Embryonic facial prominence (tissue), 1 donor: ENCODE data around the gene KCNMB4.
"Not testable (repeated sequence)": the region's sequence is repeated elsewhere in the genome, so short reads cannot be mapped to it uniquely, and the experiment has no call there.

Source experiments
- DNase-seq: peaks from one replicate; pipeline ENCODE4 v3.0.0-alpha.2; 2016; ENCODE audit errors: extremely low spot score

The KCNMB4 gene

DNA sequence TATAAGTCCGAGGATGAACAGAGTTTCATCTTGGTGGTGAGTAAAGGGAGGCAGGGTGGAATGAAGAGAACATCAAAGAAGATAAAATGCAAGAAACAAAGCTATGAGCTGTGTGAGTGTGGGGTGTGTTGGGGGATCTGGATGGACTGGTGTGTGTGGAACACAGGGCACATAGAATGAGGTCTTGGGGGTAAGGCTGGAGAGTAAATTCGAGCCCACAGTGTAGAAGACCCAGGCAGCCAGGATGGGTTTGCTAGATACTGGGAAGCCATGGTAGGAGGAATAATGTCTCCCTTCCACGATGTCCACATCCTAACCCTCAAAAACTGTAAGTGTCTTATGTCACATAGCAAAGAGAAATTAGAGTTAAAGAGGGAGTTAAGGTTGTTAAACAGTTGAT, 6.8 kb downstream of the KCNMB4 start:
- DNase-seq = no peak

DNA sequence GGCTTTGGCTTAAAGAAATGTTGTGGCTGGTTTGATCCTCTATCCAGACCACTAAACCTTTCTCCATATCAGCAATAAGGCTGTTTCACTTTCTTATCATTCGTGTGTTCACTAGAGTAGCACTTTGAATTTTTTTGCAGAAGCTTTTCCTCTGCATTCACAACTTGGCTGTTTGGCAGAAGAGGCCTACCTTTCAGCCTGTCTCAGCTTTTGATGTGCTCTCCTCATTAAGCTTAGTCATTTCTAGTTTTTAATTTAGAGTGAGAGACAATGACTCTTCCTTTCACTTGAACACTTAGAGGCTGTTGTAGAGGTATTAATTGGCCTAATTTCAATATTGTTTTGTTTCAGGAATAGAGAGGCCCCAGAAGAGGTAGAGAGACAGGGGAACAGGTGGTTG, 13.8 kb downstream of the KCNMB4 start:
- no peak for DNase-seq

DNA sequence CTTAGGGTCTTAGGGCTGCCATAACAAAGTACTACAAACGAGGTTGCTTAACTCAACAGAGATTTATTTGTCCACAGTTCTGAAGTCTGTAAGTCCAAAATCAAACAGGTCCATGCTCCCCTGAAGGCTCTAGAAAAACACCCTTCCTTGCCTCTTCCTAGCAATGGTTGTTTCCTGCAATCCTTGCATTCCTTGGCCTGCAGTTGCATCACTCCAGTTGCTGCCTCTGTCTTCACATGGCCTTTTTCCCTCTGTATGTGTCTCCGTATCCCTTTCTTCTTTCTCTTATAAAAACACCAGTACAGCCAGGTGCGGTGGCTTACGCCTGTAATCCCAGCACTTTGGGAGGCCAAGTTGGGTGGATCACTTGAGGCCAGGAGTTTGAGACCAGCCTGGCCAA, 17.4 kb downstream of the KCNMB4 start:
- no peak for DNase-seq

DNA sequence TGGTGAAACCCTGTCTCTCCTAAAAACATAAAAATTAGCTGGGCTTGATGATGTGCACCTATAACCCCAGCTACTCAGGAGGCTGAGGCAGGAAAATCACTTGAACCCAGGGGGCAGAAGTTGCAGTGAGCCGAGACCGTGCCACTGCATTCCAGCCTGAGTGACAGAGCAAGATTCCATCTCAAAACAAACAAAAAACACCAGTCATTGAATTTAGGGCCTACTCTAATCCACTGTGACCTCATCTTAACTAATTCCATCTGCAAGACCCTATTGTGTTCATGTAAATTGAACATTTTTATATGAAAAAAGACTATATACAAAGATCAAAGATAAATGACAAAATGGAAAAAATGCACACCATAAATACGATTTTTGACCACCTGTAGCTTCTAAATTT, 17.8 kb downstream of the KCNMB4 start:
- no peak for DNase-seq

DNA sequence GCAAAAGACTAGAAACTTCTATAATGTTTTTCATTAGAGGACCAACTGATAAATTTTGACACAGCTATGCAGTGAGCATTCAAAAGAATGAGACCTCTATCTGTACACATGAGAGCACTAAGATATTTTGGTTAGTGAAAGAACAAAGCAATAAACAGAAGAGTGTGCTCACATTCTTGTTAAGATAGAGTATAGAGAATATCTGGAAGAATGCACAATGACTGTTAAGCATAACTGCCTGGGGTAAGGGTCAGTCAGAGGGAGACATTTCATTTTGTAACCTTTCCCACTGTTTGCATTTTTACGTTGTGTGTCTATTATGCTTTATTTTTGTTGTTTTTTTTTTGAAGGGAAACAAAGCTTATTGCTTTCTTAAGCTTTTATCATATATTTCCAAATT, 20.7 kb downstream of the KCNMB4 start:
- DNase-seq = no peak

DNA sequence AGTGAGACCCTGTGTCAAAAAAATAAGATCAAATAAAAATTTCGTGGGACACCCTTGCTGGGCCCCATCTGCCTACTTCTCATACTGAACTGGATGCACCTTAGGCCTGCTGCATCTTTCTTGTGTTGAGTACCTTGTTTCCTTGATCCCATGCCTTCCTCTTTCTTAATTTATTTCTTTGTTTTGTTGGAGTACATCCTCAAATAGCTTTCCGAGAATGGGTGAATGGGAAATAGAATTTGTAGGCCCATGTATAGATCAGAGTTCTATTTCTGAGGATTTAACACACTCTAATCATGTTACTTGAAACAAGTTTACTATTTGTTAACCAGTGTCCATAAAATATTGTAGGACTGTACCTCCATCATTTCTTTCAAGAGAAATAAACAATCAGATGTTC, 23.6 kb downstream of the KCNMB4 start:
- DNase-seq = no peak

DNA sequence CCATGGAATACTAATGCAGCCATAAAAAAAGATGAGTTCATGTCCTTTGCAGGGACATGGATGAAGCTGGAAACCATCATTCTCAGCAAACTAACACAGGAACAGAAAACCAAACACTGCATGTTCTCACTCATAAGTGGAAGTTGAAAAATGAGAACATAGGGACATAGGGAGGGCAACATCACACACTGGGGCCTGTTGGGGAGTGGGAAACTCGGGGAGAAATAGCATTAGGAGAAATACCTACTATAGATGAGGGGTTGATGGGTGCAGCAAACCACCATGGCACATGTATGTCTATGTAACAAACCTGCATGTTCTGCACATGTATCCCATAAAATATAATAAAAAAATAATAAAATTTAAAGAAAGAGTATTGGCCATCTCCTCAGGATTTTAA, 26.5 kb downstream of the KCNMB4 start:
- not testable (repeated sequence) for DNase-seq

DNA sequence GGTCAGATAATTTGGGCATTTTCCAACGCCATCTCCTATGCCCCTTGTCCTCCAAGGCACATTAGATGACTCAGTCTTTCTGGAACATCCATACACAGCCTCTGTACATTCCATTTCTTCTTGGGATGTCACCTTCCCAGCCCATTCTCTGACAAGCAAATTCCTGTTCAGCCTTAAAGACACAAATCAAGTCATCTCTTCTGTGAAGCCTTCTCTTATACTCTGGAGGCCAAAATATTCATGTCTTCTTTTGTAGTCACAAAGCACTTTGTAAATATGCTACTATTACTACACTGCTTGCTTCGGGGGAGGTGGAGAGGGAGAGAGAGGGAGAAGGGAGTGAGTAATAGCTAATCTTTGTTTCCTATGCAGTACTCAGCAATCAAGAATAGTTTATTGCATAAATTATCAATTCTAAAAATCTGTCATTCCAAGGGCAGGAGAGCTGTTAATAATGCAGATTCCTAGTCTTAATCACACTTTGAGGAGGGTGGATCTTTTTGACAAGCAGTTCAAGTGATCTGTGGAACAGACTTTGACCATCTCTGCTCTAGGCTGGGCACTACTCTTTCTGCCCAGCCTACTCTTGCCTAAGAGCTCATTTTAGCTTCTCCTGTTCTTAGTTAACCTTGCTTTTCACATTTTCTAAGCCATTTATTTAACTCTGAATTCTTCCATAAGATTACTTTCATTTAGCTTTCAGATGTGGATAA, 27.9 kb downstream of the KCNMB4 start:
- no peak for DNase-seq

DNA sequence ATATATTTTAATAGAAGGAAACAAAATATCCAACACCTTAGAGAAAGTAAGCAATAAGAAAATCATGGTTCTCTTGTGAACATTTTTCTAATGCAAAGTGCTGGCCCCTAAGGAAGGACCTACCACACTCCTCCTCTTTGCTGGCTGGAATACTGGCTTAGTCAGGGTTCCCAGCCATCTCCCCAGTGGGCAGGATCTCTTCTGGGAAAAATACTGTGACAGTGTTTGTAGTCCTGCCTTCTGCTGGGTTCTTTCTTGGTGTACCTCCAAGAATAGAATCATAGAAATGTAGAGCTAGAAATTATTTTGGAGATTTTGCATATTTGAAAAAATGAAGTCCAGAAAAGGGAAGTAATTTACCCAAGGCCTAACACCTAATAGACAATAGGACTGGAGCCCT, 31.9 kb downstream of the KCNMB4 start:
- DNase-seq = no peak

DNA sequence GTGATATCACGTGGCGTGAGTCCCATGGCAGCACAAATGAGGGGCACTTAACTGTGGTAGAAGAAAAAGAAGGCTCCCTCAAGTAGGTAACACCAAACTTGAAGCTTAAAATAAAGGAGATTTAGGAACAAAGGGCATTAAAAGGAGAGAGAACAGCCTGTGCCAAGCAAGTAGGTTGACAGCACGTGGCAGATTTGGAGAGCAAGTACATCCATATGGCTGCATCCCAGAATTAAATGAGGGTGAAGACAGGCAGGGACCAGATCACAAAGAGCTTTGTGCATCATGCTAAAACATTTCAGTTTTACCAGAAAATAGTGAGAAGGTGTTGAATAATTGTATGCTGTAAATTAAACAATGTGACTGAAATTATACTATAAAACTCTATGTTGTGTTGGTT, 32.8 kb downstream of the KCNMB4 start:
- no peak for DNase-seq

DNA sequence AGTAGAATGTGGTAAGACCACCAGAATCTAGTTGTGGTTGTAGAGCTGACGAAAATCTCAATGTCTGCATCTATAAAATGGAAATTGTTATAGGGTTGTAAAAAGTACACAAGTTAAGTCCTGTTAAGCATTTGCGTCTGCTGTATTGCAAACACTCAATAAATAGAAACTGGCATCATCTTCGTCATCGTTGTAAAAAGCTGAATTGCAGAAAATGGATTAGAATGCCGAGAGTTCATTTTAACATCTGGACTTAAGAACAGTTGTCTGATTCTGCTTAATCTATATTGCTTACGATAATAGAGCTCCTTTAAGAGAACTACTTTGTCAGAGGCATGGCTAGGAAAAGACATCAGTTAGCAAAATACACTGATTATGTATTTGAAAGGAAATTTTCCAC, 33.2 kb downstream of the KCNMB4 start:
- DNase-seq = no peak

DNA sequence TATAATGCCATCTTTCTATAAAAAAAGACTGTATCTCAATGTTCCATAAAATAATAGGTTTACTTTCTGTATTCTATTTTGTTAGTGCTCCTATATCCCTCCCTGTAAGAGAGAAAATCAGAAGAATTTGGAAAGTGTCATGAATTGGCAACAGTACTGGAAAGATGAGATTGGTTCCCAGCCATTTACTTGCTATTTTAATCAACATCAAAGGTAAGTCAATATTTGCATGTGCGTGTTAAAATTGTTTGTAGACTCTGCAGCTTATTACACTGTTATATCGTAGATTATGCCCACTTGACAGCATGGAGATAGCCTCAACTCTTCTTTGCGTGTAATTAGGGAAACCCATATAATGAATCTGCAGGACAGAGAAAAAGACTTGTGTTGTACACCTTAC, 34.0 kb downstream of the KCNMB4 start:
- DNase-seq = no peak

DNA sequence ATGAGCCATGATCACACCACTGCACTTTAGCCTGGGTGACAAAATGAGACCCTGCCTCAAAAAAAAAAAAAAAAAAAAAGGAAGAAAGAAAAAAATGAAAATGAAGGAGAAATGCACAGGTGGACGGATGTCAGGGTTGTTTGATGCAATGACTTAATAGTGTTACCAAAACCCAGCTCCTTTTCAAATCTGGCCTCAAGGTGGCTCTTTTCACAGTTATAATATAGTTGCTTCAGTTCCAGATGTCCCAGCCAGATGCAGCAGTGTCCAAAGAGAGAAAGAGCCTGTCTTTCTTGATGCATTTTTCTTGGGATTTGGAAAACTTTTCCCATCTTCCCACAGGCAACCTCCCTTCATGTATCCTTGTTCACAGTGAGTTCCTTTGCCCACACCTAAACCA, 36.5 kb downstream of the KCNMB4 start:
- no peak for DNase-seq

DNA sequence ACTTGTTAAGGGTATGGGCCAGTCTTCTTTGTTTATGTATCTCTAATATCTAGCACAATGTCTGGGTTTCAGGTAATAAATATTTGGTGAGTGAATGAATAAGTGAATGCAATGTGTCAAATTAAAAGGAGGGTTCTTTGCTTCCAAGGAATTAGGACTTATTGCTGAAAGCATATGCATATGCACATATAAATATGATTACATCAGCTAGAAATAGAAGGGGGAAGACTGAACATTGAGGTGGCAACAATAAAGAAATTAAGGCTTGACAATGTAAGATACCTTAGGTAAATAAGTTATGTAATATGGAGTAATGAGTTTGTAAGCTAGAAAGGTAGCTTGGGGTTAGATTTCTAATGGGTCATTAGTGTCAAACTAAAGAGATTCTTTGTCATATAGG, 37.7 kb downstream of the KCNMB4 start:
- DNase-seq = no peak

DNA sequence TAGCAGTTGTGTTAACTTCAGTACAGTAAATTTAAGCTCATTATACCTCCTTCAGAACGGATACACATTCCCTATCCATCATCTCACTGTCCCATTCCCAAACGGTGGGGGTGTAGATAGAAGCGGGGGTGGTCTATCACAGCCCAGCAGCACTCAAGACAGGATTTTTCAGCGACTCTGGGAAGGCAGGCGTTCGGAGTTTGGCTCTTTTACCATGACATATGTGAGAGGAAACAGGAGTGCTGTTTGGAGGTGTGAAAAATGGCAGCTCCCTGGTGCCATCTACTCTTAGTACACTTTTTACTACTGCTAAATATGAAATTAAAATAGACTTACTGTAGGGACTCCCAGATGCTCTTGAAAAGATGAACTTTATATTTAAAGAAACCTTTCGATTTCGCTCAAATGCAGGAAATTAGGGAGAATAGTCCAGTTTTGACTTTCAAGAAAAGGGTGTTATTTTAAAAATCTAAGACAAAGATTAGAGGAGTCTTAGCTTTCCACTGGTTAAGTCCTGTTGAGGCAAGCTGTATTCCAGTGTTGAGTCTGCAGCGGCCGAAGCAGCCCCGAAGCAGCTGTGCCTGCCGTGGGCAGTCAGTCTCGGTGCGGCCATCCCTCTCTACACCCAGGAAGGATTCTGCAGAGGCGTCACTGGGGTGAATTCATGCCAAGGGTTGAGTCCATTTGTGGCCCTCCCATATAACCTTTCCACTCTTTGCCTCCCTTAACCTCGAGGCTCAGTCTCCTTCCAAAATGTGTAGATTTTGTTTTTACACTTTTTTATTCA, 42.1 kb downstream of the KCNMB4 start:
- DNase-seq = no peak

DNA sequence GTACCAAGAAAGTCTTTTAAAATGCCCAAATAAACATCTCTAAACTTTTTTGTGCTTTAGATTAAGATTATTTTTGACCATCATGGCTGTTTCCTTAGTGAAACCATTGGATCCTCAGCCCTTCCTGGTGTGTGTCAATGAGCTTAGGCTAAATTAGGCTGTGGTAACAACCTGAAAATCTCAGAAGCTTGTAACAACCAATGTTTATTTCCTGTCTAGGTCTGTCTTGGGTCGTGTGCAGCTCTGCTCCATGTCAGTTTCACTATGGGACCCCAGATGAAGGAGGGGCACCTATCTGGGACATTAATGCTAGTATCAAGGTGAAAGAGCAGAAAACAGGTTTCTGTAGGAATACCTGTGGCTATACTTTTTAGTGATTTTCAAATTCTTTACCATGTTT, 49.9 kb downstream of the KCNMB4 start:
- DNase-seq = no peak

DNA sequence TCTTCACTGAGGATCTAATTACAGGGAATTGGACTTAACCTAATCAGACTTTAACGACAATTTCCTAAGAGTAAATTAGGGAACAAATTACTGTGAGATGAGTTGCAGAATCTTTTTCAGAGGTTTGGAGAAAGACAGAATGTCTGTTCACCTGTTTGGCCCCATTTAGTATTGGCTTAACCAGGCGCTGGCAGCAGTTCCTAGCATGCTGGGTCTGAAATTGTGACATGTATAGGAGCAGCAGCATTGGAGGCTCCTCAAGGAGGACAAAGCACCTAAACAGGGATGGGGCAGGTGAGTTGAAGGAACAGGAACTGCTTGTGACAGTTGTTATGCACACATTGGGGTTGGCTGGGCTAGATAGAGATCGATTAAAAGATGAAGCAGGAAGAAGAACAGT, 51.0 kb downstream of the KCNMB4 start:
- no peak for DNase-seq

DNA sequence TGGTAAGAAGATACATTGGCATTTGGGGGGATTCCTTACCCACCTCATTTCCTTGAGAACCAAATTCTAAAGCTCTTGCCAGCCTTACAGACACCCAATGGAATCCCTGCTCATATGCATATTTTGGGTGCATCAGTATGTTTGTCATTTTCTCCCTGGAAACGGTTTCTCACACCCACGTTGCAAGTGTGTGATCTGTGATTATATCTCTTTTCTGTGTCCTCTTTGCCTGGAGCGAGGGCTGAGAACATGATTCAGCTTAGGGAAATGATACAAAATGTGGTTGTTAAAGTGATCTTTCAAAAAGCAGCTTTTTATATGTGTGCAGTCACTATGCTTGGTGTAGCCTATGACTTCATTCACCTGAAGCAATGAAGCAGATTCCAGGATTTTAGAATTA, 52.0 kb downstream of the KCNMB4 start:
- DNase-seq = no peak

DNA sequence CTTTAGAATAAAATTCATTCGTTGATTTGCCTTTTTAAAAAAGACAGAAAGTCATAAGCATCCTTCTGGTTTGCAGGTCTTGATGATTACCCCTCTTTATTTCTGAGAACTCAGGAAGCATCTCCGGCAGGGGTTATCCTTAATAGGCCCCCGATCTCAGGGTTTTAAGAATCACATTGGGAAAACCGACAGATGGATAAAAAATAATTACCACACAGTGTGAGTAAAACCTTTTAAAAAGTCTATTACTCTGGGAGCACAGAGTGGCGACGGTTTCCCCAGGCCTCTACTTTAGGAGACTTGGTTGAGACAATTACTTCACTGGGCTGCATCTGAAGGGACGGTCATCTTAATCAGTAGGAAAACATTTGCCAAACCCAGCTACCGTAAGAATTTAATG, 56.5 kb downstream of the KCNMB4 start:
- no peak for DNase-seq

DNA sequence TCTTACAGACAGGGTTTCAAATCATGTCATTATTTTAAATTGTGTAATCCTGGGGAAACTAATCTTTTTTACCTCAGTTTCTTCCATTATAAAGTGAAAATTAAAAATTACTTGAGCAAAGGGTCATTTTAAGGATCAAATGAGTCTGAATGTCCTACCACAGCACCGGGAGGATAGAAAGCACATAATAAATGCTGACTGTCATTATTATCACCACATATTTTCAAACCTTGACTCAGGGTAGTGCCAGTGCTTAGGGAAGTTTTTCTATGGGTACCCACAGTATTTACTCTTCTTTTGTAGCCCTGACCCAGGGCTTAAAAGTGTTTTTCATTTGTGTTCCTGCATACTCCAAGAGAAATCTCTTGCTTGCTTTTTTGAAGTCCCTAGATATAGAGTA, 60.5 kb downstream of the KCNMB4 start:
- no peak for DNase-seq

DNA sequence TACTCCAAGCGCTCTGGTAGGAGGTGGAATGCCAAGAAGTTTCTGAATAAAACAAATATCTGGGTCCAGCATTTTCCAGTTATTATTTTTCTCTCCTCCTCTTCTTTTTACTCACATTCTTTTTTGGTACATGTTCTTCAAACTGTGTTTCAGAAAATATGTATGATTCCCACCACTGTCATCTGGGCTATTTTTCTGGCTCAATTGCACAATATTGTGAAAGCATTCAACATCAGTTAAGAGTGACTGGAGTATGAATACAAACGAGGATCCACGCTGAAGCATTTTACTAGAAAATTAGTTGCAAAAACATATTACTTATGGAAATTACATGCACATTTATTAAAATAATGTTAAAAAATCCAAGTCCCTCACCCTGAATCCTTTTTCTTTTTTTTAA, 61.5 kb downstream of the KCNMB4 start:
- no peak for DNase-seq

DNA sequence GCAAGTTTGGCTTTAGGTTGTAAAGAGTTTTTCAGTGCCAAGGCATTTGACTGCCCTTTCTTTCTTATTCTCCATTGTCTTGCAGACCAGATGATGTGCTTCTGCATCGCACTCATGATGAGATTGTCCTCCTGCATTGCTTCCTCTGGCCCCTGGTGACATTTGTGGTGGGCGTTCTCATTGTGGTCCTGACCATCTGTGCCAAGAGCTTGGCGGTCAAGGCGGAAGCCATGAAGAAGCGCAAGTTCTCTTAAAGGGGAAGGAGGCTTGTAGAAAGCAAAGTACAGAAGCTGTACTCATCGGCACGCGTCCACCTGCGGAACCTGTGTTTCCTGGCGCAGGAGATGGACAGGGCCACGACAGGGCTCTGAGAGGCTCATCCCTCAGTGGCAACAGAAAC, 64.3 kb downstream of the KCNMB4 start:
- no peak for DNase-seq

DNA sequence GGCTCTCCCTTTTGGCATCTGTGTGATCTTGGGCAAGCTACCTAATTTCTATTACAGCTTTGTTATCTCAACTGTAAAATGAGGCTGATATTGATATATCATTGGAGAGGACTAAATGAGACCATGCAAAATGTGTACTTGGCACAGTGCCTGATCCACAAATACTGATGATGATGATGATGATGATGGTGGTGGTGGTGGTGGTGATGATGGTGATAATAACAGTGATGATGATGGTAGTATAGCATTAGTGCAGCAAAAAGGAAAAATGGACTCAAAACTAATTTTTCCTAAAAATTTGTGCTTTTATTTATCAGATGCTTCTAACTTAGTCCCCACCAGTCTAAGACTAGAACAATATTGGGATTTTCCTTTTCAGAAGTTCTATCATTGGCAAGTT, 70.7 kb downstream of the KCNMB4 start:
- no peak for DNase-seq
